HepG2 (cell line): Measurements from ENCODE around the gene ATP9B.

Source experiments
- MAX ChIP-seq: IDR thresholded peaks from 2 replicates; pipeline ENCODE4 v1.6.1; 2012; ENCODE audit warnings: inconsistent platforms
- MTF2 ChIP-seq: sonication (generic); formaldehyde crosslinking; IDR thresholded peaks from 2 replicates; pipeline ENCODE4 v1.5.0; 2020; ENCODE audit warnings: missing genetic modification reagents, borderline replicate concordance
- POLR2A ChIP-seq, 2 experiments: IDR thresholded peaks; 2 replicates each; pipeline ENCODE4 v1.6.1; 2011; ENCODE audit warnings: low read depth in 2 of 2, low read length in 2 of 2, mild to moderate bottlenecking in 1 of 2, moderate library complexity in 1 of 2; ENCODE audit not compliant: insufficient read depth in 1 of 2
- RNF2 ChIP-seq: fragments of 450-650 bp; conservative IDR thresholded peaks from 2 replicates; pipeline ENCODE4 v1.6.1; 2016; ENCODE audit warnings: low read depth
- TAF1 ChIP-seq: sonication (generic); formaldehyde crosslinking; IDR thresholded peaks from 2 replicates; pipeline ENCODE4 v1.4.0; 2020; ENCODE audit warnings: missing genetic modification reagents
- TCF7 ChIP-seq: sonication (generic); IDR thresholded peaks from 2 replicates; pipeline ENCODE4 v1.6.1; 2016; ENCODE audit warnings: antibody characterized with exemption, low read depth
- ZBTB33 ChIP-seq: sonication (generic); formaldehyde crosslinking; IDR thresholded peaks from 2 replicates; pipeline ENCODE4 v1.4.0; 2020; ENCODE audit warnings: missing genetic modification reagents
- ZNF207 ChIP-seq: fragments of 450-650 bp; IDR thresholded peaks from 2 replicates; pipeline ENCODE4 v1.6.1; 2016; ENCODE audit warnings: antibody characterized with exemption, borderline replicate concordance
- ZNF431 ChIP-seq: sonication (generic); formaldehyde crosslinking; IDR thresholded peaks from 2 replicates; pipeline ENCODE4 v1.9.0; 2022; ENCODE audit warnings: missing genetic modification reagents, low read depth, mild to moderate bottlenecking, borderline replicate concordance
- TF ChIP-seq, protein P1 (sequence below): sonication (generic); formaldehyde crosslinking; IDR thresholded peaks from 2 replicates; pipeline ENCODE4 v1.9.0; 2021; ENCODE audit warnings: missing genetic modification reagents, borderline replicate concordance
- TF ChIP-seq, protein P2 (sequence below): sonication (generic); formaldehyde crosslinking; IDR thresholded peaks from 2 replicates; pipeline ENCODE4 v1.5.0; 2020; ENCODE audit warnings: mild to moderate bottlenecking, missing genetic modification reagents, moderate library complexity

DNA sequence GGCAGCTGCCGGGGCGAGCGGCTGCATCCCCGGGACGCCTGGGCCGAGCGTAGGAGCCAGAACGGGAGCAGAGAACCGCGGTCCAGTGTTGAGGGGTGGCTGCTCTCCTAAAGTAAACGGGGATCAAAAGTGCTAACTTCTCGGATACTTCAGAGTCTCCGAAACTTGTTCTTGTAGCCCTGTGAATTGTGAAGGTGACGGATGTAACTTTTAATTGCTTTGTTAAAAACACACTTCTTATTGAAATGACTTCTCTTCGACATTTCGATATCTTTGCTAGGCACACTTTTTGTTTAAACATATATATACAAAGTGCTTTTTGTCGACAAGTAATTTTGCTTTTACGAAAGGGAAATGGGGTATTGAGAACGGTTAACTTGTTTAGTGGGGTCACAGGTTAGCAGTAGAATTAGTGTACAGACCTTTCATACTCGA lies 540 bp downstream of the ATP9B start:
- TF ChIP-seq TCF7 (no peak), ZNF431 (CRISPR knock-in tag) (no peak), RNF2 (no peak), MAX (no peak), POLR2A (IDR thresholded peaks at IDR 0.05; ENCODE audit: insufficient read depth in 1 of 2, low read depth in 2 of 2, low read length in 2 of 2) (no peak; a peak in 1 of 4 replicates), MTF2 (no peak), ZNF207 (no peak), TAF1 (CRISPR knock-in tag) (no peak), ZBTB33 (no peak)
- TF ChIP-seq, protein P1, sequence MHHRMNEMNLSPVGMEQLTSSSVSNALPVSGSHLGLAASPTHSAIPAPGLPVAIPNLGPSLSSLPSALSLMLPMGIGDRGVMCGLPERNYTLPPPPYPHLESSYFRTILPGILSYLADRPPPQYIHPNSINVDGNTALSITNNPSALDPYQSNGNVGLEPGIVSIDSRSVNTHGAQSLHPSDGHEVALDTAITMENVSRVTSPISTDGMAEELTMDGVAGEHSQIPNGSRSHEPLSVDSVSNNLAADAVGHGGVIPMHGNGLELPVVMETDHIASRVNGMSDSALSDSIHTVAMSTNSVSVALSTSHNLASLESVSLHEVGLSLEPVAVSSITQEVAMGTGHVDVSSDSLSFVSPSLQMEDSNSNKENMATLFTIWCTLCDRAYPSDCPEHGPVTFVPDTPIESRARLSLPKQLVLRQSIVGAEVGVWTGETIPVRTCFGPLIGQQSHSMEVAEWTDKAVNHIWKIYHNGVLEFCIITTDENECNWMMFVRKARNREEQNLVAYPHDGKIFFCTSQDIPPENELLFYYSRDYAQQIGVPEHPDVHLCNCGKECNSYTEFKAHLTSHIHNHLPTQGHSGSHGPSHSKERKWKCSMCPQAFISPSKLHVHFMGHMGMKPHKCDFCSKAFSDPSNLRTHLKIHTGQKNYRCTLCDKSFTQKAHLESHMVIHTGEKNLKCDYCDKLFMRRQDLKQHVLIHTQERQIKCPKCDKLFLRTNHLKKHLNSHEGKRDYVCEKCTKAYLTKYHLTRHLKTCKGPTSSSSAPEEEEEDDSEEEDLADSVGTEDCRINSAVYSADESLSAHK, result no peak
- TF ChIP-seq, protein P2, sequence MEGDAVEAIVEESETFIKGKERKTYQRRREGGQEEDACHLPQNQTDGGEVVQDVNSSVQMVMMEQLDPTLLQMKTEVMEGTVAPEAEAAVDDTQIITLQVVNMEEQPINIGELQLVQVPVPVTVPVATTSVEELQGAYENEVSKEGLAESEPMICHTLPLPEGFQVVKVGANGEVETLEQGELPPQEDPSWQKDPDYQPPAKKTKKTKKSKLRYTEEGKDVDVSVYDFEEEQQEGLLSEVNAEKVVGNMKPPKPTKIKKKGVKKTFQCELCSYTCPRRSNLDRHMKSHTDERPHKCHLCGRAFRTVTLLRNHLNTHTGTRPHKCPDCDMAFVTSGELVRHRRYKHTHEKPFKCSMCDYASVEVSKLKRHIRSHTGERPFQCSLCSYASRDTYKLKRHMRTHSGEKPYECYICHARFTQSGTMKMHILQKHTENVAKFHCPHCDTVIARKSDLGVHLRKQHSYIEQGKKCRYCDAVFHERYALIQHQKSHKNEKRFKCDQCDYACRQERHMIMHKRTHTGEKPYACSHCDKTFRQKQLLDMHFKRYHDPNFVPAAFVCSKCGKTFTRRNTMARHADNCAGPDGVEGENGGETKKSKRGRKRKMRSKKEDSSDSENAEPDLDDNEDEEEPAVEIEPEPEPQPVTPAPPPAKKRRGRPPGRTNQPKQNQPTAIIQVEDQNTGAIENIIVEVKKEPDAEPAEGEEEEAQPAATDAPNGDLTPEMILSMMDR (CRISPR knock-in tag), result no peak
